Transverse colon (tissue), 4 donors: ENCODE results near the gene NTMT1. TPM values are rescaled to one million over a fixed set of nuclear protein-coding genes. Genes with fewer than 3 reads are reported as not detected.

Source experiments
- DNase-seq: peaks from one replicate; pipeline ENCODE4 v3.0.0-alpha.2; 2019
- H3K27ac ChIP-seq, 4 donors: fragments of 200-600 bp; sonication (generic); 2 replicates each; pipeline ENCODE4 v1.5.1; 2016 to 2018; ENCODE audit warnings: inconsistent platforms in 4 of 4
- H3K27me3 ChIP-seq: fragments of 200-600 bp; sonication (generic); 2 replicates; pipeline ENCODE4 v1.5.1; 2017; ENCODE audit warnings: inconsistent platforms
- H3K36me3 ChIP-seq, 4 donors: fragments of 200-600 bp; sonication (generic); 2 replicates each; pipeline ENCODE4 v1.5.1; 2017 to 2019; ENCODE audit warnings: inconsistent platforms in 4 of 4
- H3K4me1 ChIP-seq, 4 donors: fragments of 200-600 bp; sonication (generic); 2 replicates each; pipeline ENCODE4 v1.5.1; 2017 to 2020; ENCODE audit warnings: inconsistent platforms in 4 of 4
- H3K4me3 ChIP-seq, 4 donors: fragments of 200-600 bp; sonication (generic); 1 replicate in 1 of 4; 2 replicates in 3 of 4; pipeline versions ENCODE4 v1.5.1 to v1.6.1; 2017 to 2019; ENCODE audit warnings: inconsistent platforms in 4 of 4
- H3K9me3 ChIP-seq, 2 donors: fragments of 200-600 bp; sonication (generic); 2 replicates each; pipeline ENCODE4 v1.5.1; 2017 to 2019; ENCODE audit warnings: inconsistent platforms in 2 of 2
- EP300 ChIP-seq: sonication (generic); formaldehyde crosslinking; IDR thresholded peaks from one replicate; pipeline ENCODE4 v1.6.1; 2017; ENCODE audit warnings: antibody characterized with exemption, low read depth
- POLR2A ChIP-seq: fragments of 450-650 bp; IDR thresholded peaks from one replicate; pipeline ENCODE4 v1.6.1; 2016; ENCODE audit warnings: antibody characterized with exemption, mild to moderate bottlenecking, moderate library complexity
- POLR2AphosphoS5 ChIP-seq, 3 donors: sonication (generic); formaldehyde crosslinking; IDR thresholded peaks; one replicate each; pipeline ENCODE4 v1.6.1; 2016; ENCODE audit warnings: antibody characterized with exemption in 3 of 3
- WGBS, 2 donors: methylation state at CpG; one replicate each; pipeline ENCODE4 v1.1.5; 2018; ENCODE audit warnings: low coverage in 1 of 2; 5-methylcytosine and 5-hydroxymethylcytosine counted together
- in situ Hi-C, 4 donors: fragments of 200-750 bp; cut with MboI; loops; one replicate each; pipeline versions ENCODE4 v1.15.0 to v1.15.1; 2017; ENCODE audit warnings: low sequenced_read_pairs in 3 of 4, low pct_ligation_motif_present in 1 of 4, low pct_unique_long_range_greater_than_20kb in 1 of 4
- intact Hi-C: fragments of 100-400 bp; cut with DNase I; formaldehyde crosslinking; loops from one replicate; pipeline ENCODE4 v1.15.1; 2023; ENCODE audit warnings: low total_unique reads
- total RNA-seq, 4 donors: library from RNA; depleted of rRNA; stranded (reverse); fragments of >200 nt; gene quantifications; one replicate each; pipeline ENCODE4 v1.1.0, GENCODE V29; 2016
- TF ChIP-seq, protein P1 (sequence below), 5 experiments: fragments of 200-600 bp in 3 of 5; fragments of 450-650 bp in 2 of 5; sonication (generic) in 3 of 5; IDR thresholded peaks; 1 replicate in 2 of 5; 2 replicates in 3 of 5; pipeline ENCODE4 v1.5.1; 2016 to 2017; ENCODE audit warnings: antibody characterized with exemption in 5 of 5, inconsistent platforms in 3 of 5, mild to moderate bottlenecking in 2 of 5, moderate library complexity in 1 of 5

Gene NTMT1
- total RNA-seq, 4 donors from 2014 or later: 11.3 to 19.1 (median 14.3) TPM

DNA sequence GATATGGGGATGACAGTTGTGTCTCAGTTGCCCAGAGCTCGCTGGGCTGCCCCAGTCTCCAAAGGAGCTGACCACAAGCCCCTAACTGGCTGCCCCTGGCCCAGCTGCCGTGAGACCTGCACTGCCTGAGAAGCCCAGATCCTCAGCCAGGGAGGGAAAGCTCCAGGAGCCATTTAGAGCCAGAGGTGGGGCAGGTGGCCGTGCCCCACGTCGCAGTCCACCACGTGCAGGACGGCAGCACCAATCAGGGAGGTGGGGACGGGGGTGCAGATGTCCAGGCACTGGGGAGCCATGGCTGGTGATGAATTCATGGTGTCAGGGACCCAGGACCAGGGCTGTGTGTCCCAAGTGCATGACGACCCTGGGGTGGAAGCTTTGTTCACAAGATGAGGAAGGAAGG is 52.9 kb downstream of the NTMT1 start:
- DNase-seq: no peak
- TF ChIP-seq POLR2A: no peak
- TF ChIP-seq, protein P1, sequence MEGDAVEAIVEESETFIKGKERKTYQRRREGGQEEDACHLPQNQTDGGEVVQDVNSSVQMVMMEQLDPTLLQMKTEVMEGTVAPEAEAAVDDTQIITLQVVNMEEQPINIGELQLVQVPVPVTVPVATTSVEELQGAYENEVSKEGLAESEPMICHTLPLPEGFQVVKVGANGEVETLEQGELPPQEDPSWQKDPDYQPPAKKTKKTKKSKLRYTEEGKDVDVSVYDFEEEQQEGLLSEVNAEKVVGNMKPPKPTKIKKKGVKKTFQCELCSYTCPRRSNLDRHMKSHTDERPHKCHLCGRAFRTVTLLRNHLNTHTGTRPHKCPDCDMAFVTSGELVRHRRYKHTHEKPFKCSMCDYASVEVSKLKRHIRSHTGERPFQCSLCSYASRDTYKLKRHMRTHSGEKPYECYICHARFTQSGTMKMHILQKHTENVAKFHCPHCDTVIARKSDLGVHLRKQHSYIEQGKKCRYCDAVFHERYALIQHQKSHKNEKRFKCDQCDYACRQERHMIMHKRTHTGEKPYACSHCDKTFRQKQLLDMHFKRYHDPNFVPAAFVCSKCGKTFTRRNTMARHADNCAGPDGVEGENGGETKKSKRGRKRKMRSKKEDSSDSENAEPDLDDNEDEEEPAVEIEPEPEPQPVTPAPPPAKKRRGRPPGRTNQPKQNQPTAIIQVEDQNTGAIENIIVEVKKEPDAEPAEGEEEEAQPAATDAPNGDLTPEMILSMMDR (IDR thresholded peaks at IDR 0.05): no peak
- TF ChIP-seq POLR2AphosphoS5 (IDR thresholded peaks at IDR 0.05): no peak
- TF ChIP-seq EP300: no peak
- H3K4me1 ChIP-seq: peaks cover 0 to 5% (median 0%) of the 10 kb centered on the region in 4 donors
- H3K4me3 ChIP-seq: no peak overlapping the region
- no peaks in the 10 kb centered on the region for H3K36me3 ChIP-seq
- in situ Hi-C loops: no loop called here
- WGBS, 2 donors: 47% methylated on average over 7 of the region's 9 CpGs; no CpG with 5 or more reads in 1 of the 2 donors
- peaks cover 43% of the 10 kb centered on the region for H3K27me3 ChIP-seq
- H3K27ac ChIP-seq: no peak overlapping the region
- intact Hi-C loops: no loop called here
- H3K9me3 ChIP-seq: no peaks in the 10 kb centered on the region

DNA sequence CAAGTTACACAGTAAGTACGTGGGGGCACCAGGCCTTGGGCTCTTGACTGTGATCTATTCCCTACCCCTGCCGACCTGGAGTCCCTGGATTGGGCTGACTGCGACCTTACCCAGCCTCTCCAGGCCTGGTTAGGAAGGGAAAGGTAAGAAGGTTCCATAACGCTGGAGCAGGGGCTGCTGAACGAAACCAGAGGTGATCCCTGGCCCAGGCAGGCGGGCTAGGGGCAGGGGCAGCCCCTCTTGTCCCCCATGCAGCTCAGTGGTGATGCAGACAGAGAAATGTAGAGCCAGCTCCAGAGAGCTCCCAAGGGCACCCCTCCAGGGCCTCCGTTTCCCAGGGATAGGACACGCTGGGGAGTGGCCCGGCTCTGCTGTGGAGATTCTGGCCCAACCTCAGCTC is 53.6 kb downstream of the NTMT1 start:
- intact Hi-C loops (no loop called here), in situ Hi-C loops (no loop called here)
- Histone ChIP-seq H3K36me3 (no peaks in the 10 kb centered on the region), H3K27ac (no peak overlapping the region), H3K4me3 (no peak overlapping the region), H3K27me3 (peaks cover 38% of the 10 kb centered on the region), H3K4me1 (peaks cover 0 to 5% (median 0%) of the 10 kb centered on the region in 4 donors), H3K9me3 (no peaks in the 10 kb centered on the region)
- no peak for DNase-seq
- WGBS, 2 donors: 85% methylated on average over 8 of the region's 9 CpGs; no CpG with 5 or more reads in 1 of the 2 donors
- TF ChIP-seq, protein P1 (IDR thresholded peaks at IDR 0.05): no peak
- TF ChIP-seq POLR2A: no peak
- TF ChIP-seq POLR2AphosphoS5 (IDR thresholded peaks at IDR 0.05): no peak
- TF ChIP-seq EP300: no peak

DNA sequence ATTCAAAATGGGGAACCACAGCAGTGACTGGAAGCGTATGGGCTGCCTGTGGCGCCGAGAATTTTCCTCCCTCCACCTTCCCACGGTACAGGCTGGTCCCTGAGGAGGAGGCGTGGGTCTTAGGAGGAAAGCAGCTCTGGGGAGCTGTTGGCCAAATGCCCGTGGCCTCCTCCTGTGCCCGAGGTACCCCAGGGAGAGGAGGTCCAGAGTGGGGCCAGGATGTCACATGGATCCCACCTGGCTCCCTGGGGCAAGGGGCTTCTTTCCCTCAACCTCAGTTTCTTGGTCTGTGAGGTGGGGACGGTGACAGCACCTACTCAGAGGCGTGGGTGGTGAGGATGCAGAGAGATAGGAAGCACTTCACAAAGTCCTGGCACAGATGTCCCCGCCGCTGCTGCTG is 56.0 kb downstream of the NTMT1 start:
- no peak for DNase-seq
- 74% methylated on average over 11 of the region's 11 CpGs; no CpG with 5 or more reads in 1 of the 2 donors for WGBS, 2 donors
- Histone ChIP-seq H3K27ac (no peak overlapping the region), H3K27me3 (peaks cover 20% of the 10 kb centered on the region), H3K9me3 (no peaks in the 10 kb centered on the region), H3K4me3 (no peak overlapping the region), H3K36me3 (no peaks in the 10 kb centered on the region), H3K4me1 (peaks cover 0 to 5% (median 0%) of the 10 kb centered on the region in 4 donors)
- in situ Hi-C loops: no loop called here
- intact Hi-C loops: loop anchor here (10.0 kb wide), 1 partner anchor 1653 kb away; no protein-coding TSS in a partner anchor
- TF ChIP-seq POLR2AphosphoS5 (IDR thresholded peaks at IDR 0.05) (no peak), EP300 (no peak), POLR2A (no peak)
- TF ChIP-seq, protein P1 (IDR thresholded peaks at IDR 0.05): no peak

DNA sequence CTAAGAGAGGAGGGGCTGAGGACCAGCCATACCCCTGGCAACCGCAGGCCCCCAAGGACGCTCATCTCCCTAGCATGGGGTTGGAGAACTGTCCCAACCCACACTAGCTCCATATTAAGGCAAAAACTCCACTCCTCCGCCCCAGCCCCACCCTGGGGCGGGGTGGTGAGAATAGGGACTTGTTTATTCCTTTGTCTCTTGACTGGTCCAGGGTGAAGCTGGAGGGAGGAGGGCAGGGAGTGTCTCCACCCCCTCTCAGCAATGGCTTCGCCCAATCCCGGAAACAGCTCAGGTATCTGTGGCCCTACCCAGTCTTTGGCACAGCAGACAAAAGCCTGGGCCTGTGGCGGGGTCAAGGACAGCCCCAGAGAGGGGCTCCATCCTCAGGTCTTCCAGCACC is 56.4 kb downstream of the NTMT1 start:
- WGBS, 2 donors: 61% methylated on average over 7 of the region's 7 CpGs; no CpG with 5 or more reads in 1 of the 2 donors
- H3K27me3 ChIP-seq: peaks cover 15% of the 10 kb centered on the region
- DNase-seq: peak; percentile 48
- H3K27ac ChIP-seq: no peak overlapping the region
- no peaks in the 10 kb centered on the region for H3K36me3 ChIP-seq
- intact Hi-C loops (loop anchor here (10.0 kb wide), 1 partner anchor 1652 kb away; no protein-coding TSS in a partner anchor), in situ Hi-C loops (no loop called here)
- no peak overlapping the region for H3K4me3 ChIP-seq
- H3K9me3 ChIP-seq: no peaks in the 10 kb centered on the region
- H3K4me1 ChIP-seq: peaks cover 0 to 5% (median 0%) of the 10 kb centered on the region in 4 donors
- TF ChIP-seq POLR2A: no peak
- no peak for TF ChIP-seq POLR2AphosphoS5 (IDR thresholded peaks at IDR 0.05)
- TF ChIP-seq, protein P1 (IDR thresholded peaks at IDR 0.05): no peak
- no peak for TF ChIP-seq EP300
